ENCODE results near the gene LRG1. TPM values are rescaled to one million over a fixed set of nuclear protein-coding genes. Genes with fewer than 3 reads are reported as not detected.
A peak's percentile ranks its signal among the peaks of the same experiment; 100 is the strongest.

Gene LRG1
- total and polyA plus RNA-seq, 2 of the 13 experiments (the other 11 are each of a cell fraction or from before 2014, with no cell fraction given): 12.0 to 39.3 TPM

GRCh38 chr19:4557971-4558941 lies 18.4 kb upstream of the LRG1 start (continued):
- TF ChIP-seq SMC3 (IDR thresholded peaks at IDR 0.05; ENCODE audit: low read length) (peak; percentile 14; the same call in 1 of the 2 replicates), ZNF574 (CRISPR knock-in tag; IDR thresholded peaks at IDR 0.05) (no peak), ZNF33A (CRISPR knock-in tag; IDR thresholded peaks at IDR 0.05; ENCODE audit: borderline replicate concordance) (no peak), ZNF75D (CRISPR knock-in tag; IDR thresholded peaks at IDR 0.05; ENCODE audit: borderline replicate concordance) (no peak), XRCC5 (optimal IDR thresholded peaks at IDR 0.05; ENCODE audit: low read length) (peak; percentile 54), CC2D1A (CRISPR knock-in tag; IDR thresholded peaks at IDR 0.05) (no peak), SMARCC2 (IDR thresholded peaks at IDR 0.05) (no peak), EZH2 (conservative IDR thresholded peaks at IDR 0.05; ENCODE audit: low read depth, low read length) (no peak), KDM4B (CRISPR knock-in tag; IDR thresholded peaks at IDR 0.05) (no peak), TEF (CRISPR knock-in tag; IDR thresholded peaks at IDR 0.05) (no peak), IKZF5 (CRISPR knock-in tag; IDR thresholded peaks at IDR 0.05) (no peak), GTF3A (CRISPR knock-in tag; conservative IDR thresholded peaks at IDR 0.05) (no peak), RBM22 (optimal IDR thresholded peaks at IDR 0.05; ENCODE audit: low read length) (no peak), MXD3 (CRISPR knock-in tag; IDR thresholded peaks at IDR 0.05) (no peak)
